H9 (cell line): ENCODE data around the gene NBDY. TPM values are rescaled to one million over a fixed set of nuclear protein-coding genes. Genes with fewer than 3 reads are reported as not detected.

Experiments used
- DNase-seq: peaks from one replicate; pipeline ENCODE4 v3.0.0-alpha.2; 2017
- H2AFZ ChIP-seq: one replicate; pipeline ENCODE4 v1.6.1; 2013; ENCODE audit warnings: mild to moderate bottlenecking, low read length, control low read depth, moderate library complexity
- H2AK5ac ChIP-seq: 2 replicates; pipeline ENCODE4 v1.6.1; 2013; ENCODE audit warnings: low read length, control low read depth, mixed read lengths; ENCODE audit not compliant: insufficient read length
- H2BK120ac ChIP-seq: one replicate; pipeline ENCODE4 v1.6.1; 2013; ENCODE audit warnings: low read depth, mild to moderate bottlenecking, low read length, control low read depth, inconsistent platforms; ENCODE audit not compliant: poor library complexity, severe bottlenecking
- H2BK12ac ChIP-seq: 2 replicates; pipeline ENCODE4 v1.6.1; 2013; ENCODE audit warnings: low read length, control low read depth, mixed read lengths, low read depth; ENCODE audit not compliant: insufficient read length
- H2BK15ac ChIP-seq: 2 replicates; pipeline ENCODE4 v1.6.1; 2013; ENCODE audit warnings: low read depth, low read length, control low read depth
- H2BK20ac ChIP-seq: one replicate; pipeline ENCODE4 v1.6.1; 2013; ENCODE audit warnings: low read depth, mild to moderate bottlenecking, low read length, control low read depth, inconsistent platforms; ENCODE audit not compliant: poor library complexity, severe bottlenecking
- H2BK5ac ChIP-seq: 2 replicates; pipeline ENCODE4 v1.6.1; 2013; ENCODE audit warnings: low read length, control low read depth, mixed read lengths; ENCODE audit not compliant: insufficient read length
- H3K14ac ChIP-seq: 2 replicates; pipeline ENCODE4 v1.6.1; 2013; ENCODE audit warnings: low read length, control low read depth; ENCODE audit not compliant: insufficient read depth
- H3K18ac ChIP-seq: 2 replicates; pipeline ENCODE4 v1.6.1; 2013; ENCODE audit warnings: low read depth, mild to moderate bottlenecking, mixed read lengths, low read length, control low read depth; ENCODE audit not compliant: insufficient read length
- H3K23ac ChIP-seq: 2 replicates; pipeline ENCODE4 v1.6.1; 2013; ENCODE audit warnings: low read length, control low read depth, mixed read lengths, low read depth; ENCODE audit not compliant: insufficient read length
- H3K23me2 ChIP-seq: 2 replicates; pipeline ENCODE4 v1.6.1; 2013; ENCODE audit warnings: low read depth, mild to moderate bottlenecking, mixed read lengths, low read length, control low read depth; ENCODE audit not compliant: insufficient read length, poor library complexity, severe bottlenecking
- H3K27ac ChIP-seq: 2 replicates; pipeline ENCODE4 v1.5.1; 2013; ENCODE audit warnings: low read length, control low read depth, mixed read lengths, low read depth; ENCODE audit not compliant: insufficient read length
- H3K27me3 ChIP-seq: 2 replicates; pipeline ENCODE4 v1.6.1; 2013; ENCODE audit warnings: low read length, control low read depth, inconsistent platforms; ENCODE audit not compliant: insufficient read depth
- H3K4ac ChIP-seq: 2 replicates; pipeline ENCODE4 v1.6.1; 2013; ENCODE audit warnings: low read depth, mild to moderate bottlenecking, control low read depth, inconsistent platforms, low read length, moderate library complexity
- H3K4me1 ChIP-seq: 2 replicates; pipeline ENCODE4 v1.6.1; 2013; ENCODE audit warnings: low read length, control low read depth, inconsistent platforms; ENCODE audit not compliant: insufficient read depth
- H3K4me2 ChIP-seq: 2 replicates; pipeline ENCODE4 v1.6.1; 2013; ENCODE audit warnings: low read length, control low read depth, mixed read lengths; ENCODE audit not compliant: insufficient read length, insufficient read depth
- H3K56ac ChIP-seq: 2 replicates; pipeline ENCODE4 v1.6.1; 2013; ENCODE audit warnings: low read depth, mild to moderate bottlenecking, mixed read lengths, low read length, control low read depth; ENCODE audit not compliant: insufficient read length
- H3K79me1 ChIP-seq: 2 replicates; pipeline ENCODE4 v1.6.1; 2013; ENCODE audit warnings: low read depth, mild to moderate bottlenecking, moderate library complexity, low read length, control low read depth, inconsistent platforms; ENCODE audit not compliant: insufficient read depth, poor library complexity, severe bottlenecking
- H3K79me2 ChIP-seq: 2 replicates; pipeline ENCODE4 v1.6.1; 2013; ENCODE audit warnings: low read length, control low read depth, inconsistent platforms; ENCODE audit not compliant: insufficient read depth
- H3K9ac ChIP-seq: 2 replicates; pipeline ENCODE4 v1.6.1; 2013; ENCODE audit warnings: low read length, control low read depth, mixed read lengths; ENCODE audit not compliant: insufficient read length; ENCODE audit errors: extremely low read depth
- H3K9me3 ChIP-seq: one replicate; pipeline ENCODE4 v1.6.1; 2013; ENCODE audit warnings: low read depth, low read length, inconsistent platforms; ENCODE audit not compliant: control insufficient read depth
- H3T11ph ChIP-seq: one replicate; pipeline ENCODE4 v1.6.1; 2013; ENCODE audit warnings: mild to moderate bottlenecking, low read length, control low read depth, inconsistent platforms
- H4K20me1 ChIP-seq: one replicate; pipeline ENCODE4 v1.6.1; 2013; ENCODE audit not compliant: control insufficient read depth, insufficient read length, insufficient read depth
- H4K5ac ChIP-seq: 2 replicates; pipeline ENCODE4 v1.6.1; 2013; ENCODE audit warnings: low read depth, mild to moderate bottlenecking, mixed read lengths, low read length, control low read depth; ENCODE audit not compliant: insufficient read length
- H4K8ac ChIP-seq: replicated peaks from 2 replicates; pipeline ENCODE4 v1.6.1; 2013; ENCODE audit warnings: low read length, control low read depth, mixed read lengths, low read depth; ENCODE audit not compliant: insufficient read length
- H4K91ac ChIP-seq: 2 replicates; pipeline ENCODE4 v1.6.1; 2013; ENCODE audit warnings: low read depth, mild to moderate bottlenecking, moderate library complexity, mixed read lengths, low read length, control low read depth; ENCODE audit not compliant: insufficient read length
- H3K27ac Mint-ChIP-seq, 3 experiments: 2 replicates in 2 of 3; 3 replicates in 1 of 3; pipeline ENCODE4 v1.8.0; 2020 to 2021; ENCODE audit warnings: mixed read lengths in 3 of 3, mild to moderate bottlenecking in 1 of 3, moderate library complexity in 1 of 3
- H3K27me3 Mint-ChIP-seq: 2 replicates; pipeline ENCODE4 v1.8.0; 2021; ENCODE audit warnings: low read depth, mild to moderate bottlenecking, moderate library complexity, mixed read lengths
- H3K36me3 Mint-ChIP-seq, 3 experiments: 2 replicates in 2 of 3; 3 replicates in 1 of 3; pipeline ENCODE4 v1.8.0; 2020 to 2021; ENCODE audit warnings: low read depth in 3 of 3, mixed read lengths in 3 of 3; ENCODE audit not compliant: insufficient read depth in 1 of 3
- H3K4me1 Mint-ChIP-seq, 2 experiments: 2 replicates each; pipeline ENCODE4 v1.8.0; 2020; ENCODE audit warnings: mixed read lengths in 2 of 2
- H3K4me3 Mint-ChIP-seq, 2 experiments: 2 replicates in 1 of 2; 3 replicates in 1 of 2; pipeline ENCODE4 v1.8.0; 2020 to 2021; ENCODE audit warnings: mild to moderate bottlenecking in 2 of 2, mixed read lengths in 2 of 2, moderate library complexity in 1 of 2
- H3K9me3 Mint-ChIP-seq, 2 experiments: 2 replicates in 1 of 2; 3 replicates in 1 of 2; pipeline ENCODE4 v1.8.0; 2020; ENCODE audit warnings: mild to moderate bottlenecking in 2 of 2, mixed read lengths in 2 of 2, moderate library complexity in 1 of 2
- WGBS: extraction: QIAGEN DNeasy Blood & Tissue Kit; methylation state at CpG from one replicate; pipeline ENCODE4 v1.1.7; 2013; ENCODE audit warnings: missing lambda C conversion rate, low lambda C conversion rate, mixed read lengths; ENCODE audit not compliant: insufficient read length; ENCODE audit errors: extremely low coverage; 5-methylcytosine and 5-hydroxymethylcytosine counted together
- total RNA-seq: library from RNA; stranded (reverse); gene quantifications from 2 replicates; pipeline ENCODE4 v1.2.1, GENCODE V29; 2021
- TF ChIP-seq, protein P1 (sequence below): fragments of 200-600 bp; sonication (generic); conservative IDR thresholded peaks from 3 replicates; pipeline ENCODE4 v1.8.0; 2021; ENCODE audit warnings: antibody characterized with exemption, mild to moderate bottlenecking

NBDY gene
- total RNA-seq, 1 experiment from 2014 or later, result 62.5 TPM

DNA sequence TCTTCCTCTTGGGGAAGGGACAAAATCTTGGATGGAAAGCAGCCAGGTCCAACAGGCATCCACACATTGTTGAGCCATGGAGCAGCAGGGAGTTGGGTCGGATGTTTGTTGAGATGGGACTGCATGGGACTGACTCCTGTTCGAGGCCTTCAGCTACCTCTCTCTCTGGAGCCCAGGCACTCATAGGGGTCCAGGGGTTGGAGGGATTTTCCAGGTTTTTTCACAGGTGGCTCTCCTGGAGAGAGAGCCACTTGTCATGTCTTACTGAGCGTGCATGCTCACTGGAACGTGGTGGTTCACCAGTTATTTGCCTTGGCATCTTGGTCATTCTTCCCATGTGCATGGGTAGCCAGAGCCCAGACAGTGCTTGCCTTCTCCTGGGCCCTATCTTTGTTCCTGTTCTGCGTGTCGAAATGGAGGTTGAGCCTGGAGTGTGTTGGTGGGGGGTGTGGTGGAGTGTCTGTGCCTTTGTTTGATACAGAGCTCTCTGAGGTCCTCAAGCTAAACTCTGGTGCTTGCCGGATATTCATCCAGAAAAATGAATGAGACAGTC lies 60.6 kb downstream of the NBDY start:
- H2BK15ac ChIP-seq, result no peak overlapping the region
- H2BK12ac ChIP-seq, result no peak overlapping the region
- no peak overlapping the region for H2BK20ac ChIP-seq
- H3K4me1 ChIP-seq, result no peaks in the 10 kb centered on the region
- H3K9ac ChIP-seq, result no peak overlapping the region
- peaks cover 33 to 54% (median 49%) of the 10 kb centered on the region in 3 experiments for H3K36me3 Mint-ChIP-seq
- no peak overlapping the region for H2AK5ac ChIP-seq
- no peaks in the 10 kb centered on the region for H4K20me1 ChIP-seq
- H4K5ac ChIP-seq, result no peak overlapping the region
- no peak overlapping the region for H3K4ac ChIP-seq
- no peak overlapping the region for H4K8ac ChIP-seq
- no peak overlapping the region for H2BK5ac ChIP-seq
- H4K91ac ChIP-seq, result no peak overlapping the region
- peaks cover 2% of the 10 kb centered on the region in 2 experiments; a peak in 2 of 4 replicates for H3K4me1 Mint-ChIP-seq
- peaks cover 3% of the 10 kb centered on the region; the same call in 1 of the 2 replicates for H3K27me3 Mint-ChIP-seq
- no peak overlapping the region for H3K4me3 Mint-ChIP-seq
- H3K18ac ChIP-seq, result no peak overlapping the region
- no peak overlapping the region for H3K4me2 ChIP-seq
- no CpG with 5 or more reads among the region's 7 CpGs for WGBS
- no peaks in the 10 kb centered on the region for H3K9me3 ChIP-seq
- peaks cover 64 to 78% of the 10 kb centered on the region in 2 experiments for H3K9me3 Mint-ChIP-seq
- H3T11ph ChIP-seq, result no peak overlapping the region
- no peak overlapping the region for H3K27ac ChIP-seq
- TF ChIP-seq, protein P1, sequence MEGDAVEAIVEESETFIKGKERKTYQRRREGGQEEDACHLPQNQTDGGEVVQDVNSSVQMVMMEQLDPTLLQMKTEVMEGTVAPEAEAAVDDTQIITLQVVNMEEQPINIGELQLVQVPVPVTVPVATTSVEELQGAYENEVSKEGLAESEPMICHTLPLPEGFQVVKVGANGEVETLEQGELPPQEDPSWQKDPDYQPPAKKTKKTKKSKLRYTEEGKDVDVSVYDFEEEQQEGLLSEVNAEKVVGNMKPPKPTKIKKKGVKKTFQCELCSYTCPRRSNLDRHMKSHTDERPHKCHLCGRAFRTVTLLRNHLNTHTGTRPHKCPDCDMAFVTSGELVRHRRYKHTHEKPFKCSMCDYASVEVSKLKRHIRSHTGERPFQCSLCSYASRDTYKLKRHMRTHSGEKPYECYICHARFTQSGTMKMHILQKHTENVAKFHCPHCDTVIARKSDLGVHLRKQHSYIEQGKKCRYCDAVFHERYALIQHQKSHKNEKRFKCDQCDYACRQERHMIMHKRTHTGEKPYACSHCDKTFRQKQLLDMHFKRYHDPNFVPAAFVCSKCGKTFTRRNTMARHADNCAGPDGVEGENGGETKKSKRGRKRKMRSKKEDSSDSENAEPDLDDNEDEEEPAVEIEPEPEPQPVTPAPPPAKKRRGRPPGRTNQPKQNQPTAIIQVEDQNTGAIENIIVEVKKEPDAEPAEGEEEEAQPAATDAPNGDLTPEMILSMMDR, result no peak
- H3K23ac ChIP-seq, result no peak overlapping the region
- H3K56ac ChIP-seq, result no peak overlapping the region
- no peak overlapping the region for H3K14ac ChIP-seq
- H3K23me2 ChIP-seq, result no peaks in the 10 kb centered on the region
- H3K27me3 ChIP-seq, result no peaks in the 10 kb centered on the region
- H3K27ac Mint-ChIP-seq, result no peak overlapping the region
- no peak overlapping the region for H2AFZ ChIP-seq
- no peaks in the 10 kb centered on the region for H3K79me2 ChIP-seq
- no peak overlapping the region for H2BK120ac ChIP-seq
- no peak for DNase-seq
- no peaks in the 10 kb centered on the region for H3K79me1 ChIP-seq
